HFFc6 (cell line): ENCODE results near the gene UBD. TPM values are rescaled to one million over a fixed set of nuclear protein-coding genes. Genes with fewer than 3 reads are reported as not detected.

Experiments
- DNase-seq: peaks from one replicate; pipeline ENCODE4 v3.0.0-alpha.2; 2018
- H3K27ac Mint-ChIP-seq: 2 replicates; pipeline ENCODE4 v1.8.0; 2020; ENCODE audit warnings: mild to moderate bottlenecking, mixed read lengths
- H3K27me3 Mint-ChIP-seq: 2 replicates; pipeline ENCODE4 v1.8.0; 2021; ENCODE audit warnings: mild to moderate bottlenecking, moderate library complexity, mixed read lengths; ENCODE audit not compliant: insufficient read depth
- H3K36me3 Mint-ChIP-seq: 2 replicates; pipeline ENCODE4 v1.8.0; 2021; ENCODE audit warnings: low read depth, mixed read lengths
- H3K4me1 Mint-ChIP-seq: 2 replicates; pipeline ENCODE4 v1.8.0; 2020; ENCODE audit warnings: low read depth, mixed read lengths
- H3K4me3 Mint-ChIP-seq: 2 replicates; pipeline ENCODE4 v1.8.0; 2020; ENCODE audit warnings: mild to moderate bottlenecking, moderate library complexity, mixed read lengths
- H3K9me3 Mint-ChIP-seq: 2 replicates; pipeline ENCODE4 v1.8.0; 2020; ENCODE audit warnings: mild to moderate bottlenecking, mixed read lengths
- CTCF ChIP-seq: fragments of 200-600 bp; sonication (generic); IDR thresholded peaks from 2 replicates; pipeline ENCODE4 v1.5.0; 2021; ENCODE audit warnings: antibody characterized with exemption, mild to moderate bottlenecking
- total RNA-seq, 6 experiments: library from RNA; stranded (reverse); fragmentation: NEBNext Ultra II Directional; extraction: Animal tissue kit (Norgen Biotek cat#: 25700); gene quantifications; 2 replicates in 1 of 6; 3 replicates in 5 of 6; pipeline ENCODE4 v1.2.3, GENCODE V29; 2021

The UBD gene
- total RNA-seq, 6 experiments from 2014 or later, result not detected

- Mint-ChIP-seq H3K36me3 (0 out of 2 replicates have a peak, but pooled peaks cover 3% of the 10 kb centered on the region), H3K4me1 (no peaks in the 10 kb centered on the region), H3K27ac (no peak overlapping the region), H3K4me3 (no peak overlapping the region), H3K9me3 (peaks cover 19% of the 10 kb centered on the region), H3K27me3 (no peaks in the 10 kb centered on the region; the same call in 1 of the 2 replicates)
- no peak for TF ChIP-seq CTCF
- DNase-seq, result no peak
These were observed 27.9 kb downstream of the UBD start for GRCh38 chr6:29531668-29532067.

- Mint-ChIP-seq H3K36me3 (0 out of 2 replicates have a peak, but pooled peaks cover 3% of the 10 kb centered on the region), H3K27me3 (no peaks in the 10 kb centered on the region; the same call in 1 of the 2 replicates), H3K9me3 (peaks cover 19% of the 10 kb centered on the region), H3K27ac (no peak overlapping the region), H3K4me1 (no peaks in the 10 kb centered on the region), H3K4me3 (no peak overlapping the region)
- no peak for DNase-seq
- TF ChIP-seq CTCF, result no peak
These were observed 28.7 kb downstream of the UBD start for GRCh38 chr6:29530671-29531310.

GRCh38 chr6:29529956-29530355, 29.6 kb downstream of the UBD start:
- no peak for TF ChIP-seq CTCF
- Mint-ChIP-seq H3K9me3 (peaks cover 19% of the 10 kb centered on the region), H3K27me3 (no peaks in the 10 kb centered on the region; the same call in 1 of the 2 replicates), H3K4me3 (no peak overlapping the region), H3K27ac (no peak overlapping the region), H3K36me3 (0 out of 2 replicates have a peak, but pooled peaks cover 3% of the 10 kb centered on the region), H3K4me1 (no peaks in the 10 kb centered on the region)
- no peak for DNase-seq

- no peak overlapping the region for H3K4me3 Mint-ChIP-seq
- H3K4me1 Mint-ChIP-seq, result no peaks in the 10 kb centered on the region
- TF ChIP-seq CTCF, result no peak
- H3K36me3 Mint-ChIP-seq, result 0 out of 2 replicates have a peak, but pooled peaks cover 3% of the 10 kb centered on the region
- H3K27me3 Mint-ChIP-seq, result no peaks in the 10 kb centered on the region
- peaks cover 19% of the 10 kb centered on the region for H3K9me3 Mint-ChIP-seq
- no peak overlapping the region for H3K27ac Mint-ChIP-seq
- no peak for DNase-seq
These were observed 30.5 kb downstream of the UBD start for GRCh38 chr6:29528988-29529560.

- no peak for DNase-seq
- Mint-ChIP-seq H3K4me1 (no peaks in the 10 kb centered on the region), H3K4me3 (no peak overlapping the region), H3K36me3 (0 out of 2 replicates have a peak, but pooled peaks cover 3% of the 10 kb centered on the region), H3K9me3 (peaks cover 21% of the 10 kb centered on the region), H3K27me3 (no peaks in the 10 kb centered on the region), H3K27ac (no peak overlapping the region)
- TF ChIP-seq CTCF, result no peak
These were observed 31.1 kb downstream of the UBD start for GRCh38 chr6:29528300-29528931.
